Dedifferentiated amniotic fluid mesenchymal stem cell (primary cell): ENCODE measurements around the gene EVC.

Source experiments
- DNase-seq: peaks from one replicate; pipeline ENCODE4 v3.0.0-alpha.2; 2016; ENCODE audit errors: extremely low spot score

Gene EVC

GRCh38 chr4:5755161-5755560 is 44.2 kb downstream of the EVC start:
- DNase-seq: no peak

- no peak for DNase-seq
Measured at GRCh38 chr4:5755679-5756078, 44.7 kb downstream of the EVC start.

GRCh38 chr4:5756271-5756670 is 45.3 kb downstream of the EVC start:
- DNase-seq: no peak

GRCh38 chr4:5757091-5757490 is 46.1 kb downstream of the EVC start:
- no peak for DNase-seq

GRCh38 chr4:5757536-5757935 is 46.5 kb downstream of the EVC start:
- DNase-seq: no peak

GRCh38 chr4:5757954-5758353 is 47.0 kb downstream of the EVC start:
- DNase-seq: no peak

GRCh38 chr4:5758741-5759140 is 47.7 kb downstream of the EVC start:
- peak; percentile 87 for DNase-seq

- DNase-seq: no peak
Measured at GRCh38 chr4:5759236-5760075, 48.5 kb downstream of the EVC start.

GRCh38 chr4:5760246-5760645 is 49.2 kb downstream of the EVC start:
- DNase-seq: no peak

GRCh38 chr4:5760936-5761480 is 50.0 kb downstream of the EVC start:
- DNase-seq: no peak

- no peak for DNase-seq
Measured at GRCh38 chr4:5770051-5770450, 59.0 kb downstream of the EVC start.

GRCh38 chr4:5772528-5773270 is 61.7 kb downstream of the EVC start:
- DNase-seq: no peak

- DNase-seq: no peak
Measured at GRCh38 chr4:5773271-5773555, 62.2 kb downstream of the EVC start.

GRCh38 chr4:5774416-5775036 is 63.5 kb downstream of the EVC start:
- DNase-seq: no peak

- no peak for DNase-seq
Measured at GRCh38 chr4:5776510-5776909, 65.5 kb downstream of the EVC start.

GRCh38 chr4:5780831-5781480 is 70.0 kb downstream of the EVC start:
- peak; percentile 20 for DNase-seq

GRCh38 chr4:5781691-5782090 is 70.7 kb downstream of the EVC start:
- DNase-seq: no peak

- DNase-seq: no peak
Measured at GRCh38 chr4:5782829-5783476, 72.0 kb downstream of the EVC start.

GRCh38 chr4:5783486-5783885 is 72.5 kb downstream of the EVC start:
- no peak for DNase-seq

- DNase-seq: no peak
Measured at GRCh38 chr4:5784021-5784420, 73.0 kb downstream of the EVC start.

GRCh38 chr4:5784960-5785611 is 74.1 kb downstream of the EVC start:
- no peak for DNase-seq
